ENCODE results near the gene CEP131. TPM values are rescaled to one million over a fixed set of nuclear protein-coding genes. Genes with fewer than 3 reads are reported as not detected.

CEP131 gene
- total RNA-seq, 1 donor from 2014 or later = 33.2 TPM

- H3K27me3 Mint-ChIP-seq = no peaks in the 10 kb centered on the region
- no peaks in the 10 kb centered on the region for H3K4me1 Mint-ChIP-seq (ENCODE audit: low read depth)
- H3K27ac Mint-ChIP-seq = no peak overlapping the region
Measured at GRCh38 chr17:81210868-81211267, 11.9 kb downstream of the CEP131 start.

DNA sequence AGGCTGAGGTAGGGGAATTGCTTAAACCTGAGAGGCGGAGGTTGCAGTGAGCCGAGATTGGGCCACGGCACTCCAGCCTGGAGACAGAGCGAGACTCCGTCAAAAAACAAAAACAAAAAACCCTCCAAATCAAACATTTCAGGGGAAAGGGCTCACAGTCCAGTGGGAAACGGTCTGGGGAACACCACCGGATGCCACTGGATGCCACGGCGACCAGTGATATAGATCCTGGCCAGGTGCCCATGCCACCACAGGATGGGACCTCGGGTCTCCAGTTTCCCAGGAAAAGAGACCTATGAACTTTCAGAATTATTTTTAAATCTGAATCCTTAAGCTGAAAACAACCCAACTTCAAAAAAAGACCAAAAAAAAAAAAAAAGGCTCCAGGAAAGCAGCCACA, 12.3 kb downstream of the CEP131 start:
- Mint-ChIP-seq H3K9me3 (ENCODE audit: low read depth) (no peaks in the 10 kb centered on the region), H3K27ac (no peak overlapping the region), H3K27me3 (no peaks in the 10 kb centered on the region), H3K4me1 (ENCODE audit: low read depth) (no peaks in the 10 kb centered on the region), H3K4me3 (ENCODE audit: low read depth) (no peak overlapping the region), H3K36me3 (ENCODE audit: insufficient read depth) (no peaks in the 10 kb centered on the region)
- DNase-seq (ENCODE audit: low spot score, unreplicated experiment) = no peak
- TF ChIP-seq CTCF (IDR thresholded peaks at IDR 0.05; ENCODE audit: unreplicated experiment) = no peak

More at GRCh38 chr17:81210868-81211267, 11.9 kb downstream of the CEP131 start:
- no peak for DNase-seq (ENCODE audit: low spot score, unreplicated experiment)
- no peak for TF ChIP-seq CTCF (IDR thresholded peaks at IDR 0.05; ENCODE audit: unreplicated experiment)
- H3K36me3 Mint-ChIP-seq (ENCODE audit: insufficient read depth) = no peaks in the 10 kb centered on the region
- H3K4me3 Mint-ChIP-seq (ENCODE audit: low read depth) = no peak overlapping the region
- H3K9me3 Mint-ChIP-seq (ENCODE audit: low read depth) = no peaks in the 10 kb centered on the region

GRCh38 chr17:81209141-81209540, 13.6 kb downstream of the CEP131 start:
- DNase-seq (ENCODE audit: low spot score, unreplicated experiment) = no peak
- no peak overlapping the region for H3K4me3 Mint-ChIP-seq (ENCODE audit: low read depth)
- no peaks in the 10 kb centered on the region for H3K9me3 Mint-ChIP-seq (ENCODE audit: low read depth)
- H3K27me3 Mint-ChIP-seq = no peaks in the 10 kb centered on the region
- TF ChIP-seq CTCF (IDR thresholded peaks at IDR 0.05; ENCODE audit: unreplicated experiment) = no peak
- H3K27ac Mint-ChIP-seq = no peak overlapping the region
- H3K36me3 Mint-ChIP-seq (ENCODE audit: insufficient read depth) = no peaks in the 10 kb centered on the region
- H3K4me1 Mint-ChIP-seq (ENCODE audit: low read depth) = no peaks in the 10 kb centered on the region

GRCh38 chr17:81208651-81209050, 14.1 kb downstream of the CEP131 start:
- no peak for DNase-seq (ENCODE audit: low spot score, unreplicated experiment)
- Mint-ChIP-seq H3K36me3 (ENCODE audit: insufficient read depth) (no peaks in the 10 kb centered on the region), H3K4me3 (ENCODE audit: low read depth) (no peak overlapping the region), H3K4me1 (ENCODE audit: low read depth) (no peaks in the 10 kb centered on the region), H3K27me3 (no peaks in the 10 kb centered on the region), H3K27ac (no peak overlapping the region), H3K9me3 (ENCODE audit: low read depth) (no peaks in the 10 kb centered on the region)
- TF ChIP-seq CTCF (IDR thresholded peaks at IDR 0.05; ENCODE audit: unreplicated experiment) = no peak

DNA sequence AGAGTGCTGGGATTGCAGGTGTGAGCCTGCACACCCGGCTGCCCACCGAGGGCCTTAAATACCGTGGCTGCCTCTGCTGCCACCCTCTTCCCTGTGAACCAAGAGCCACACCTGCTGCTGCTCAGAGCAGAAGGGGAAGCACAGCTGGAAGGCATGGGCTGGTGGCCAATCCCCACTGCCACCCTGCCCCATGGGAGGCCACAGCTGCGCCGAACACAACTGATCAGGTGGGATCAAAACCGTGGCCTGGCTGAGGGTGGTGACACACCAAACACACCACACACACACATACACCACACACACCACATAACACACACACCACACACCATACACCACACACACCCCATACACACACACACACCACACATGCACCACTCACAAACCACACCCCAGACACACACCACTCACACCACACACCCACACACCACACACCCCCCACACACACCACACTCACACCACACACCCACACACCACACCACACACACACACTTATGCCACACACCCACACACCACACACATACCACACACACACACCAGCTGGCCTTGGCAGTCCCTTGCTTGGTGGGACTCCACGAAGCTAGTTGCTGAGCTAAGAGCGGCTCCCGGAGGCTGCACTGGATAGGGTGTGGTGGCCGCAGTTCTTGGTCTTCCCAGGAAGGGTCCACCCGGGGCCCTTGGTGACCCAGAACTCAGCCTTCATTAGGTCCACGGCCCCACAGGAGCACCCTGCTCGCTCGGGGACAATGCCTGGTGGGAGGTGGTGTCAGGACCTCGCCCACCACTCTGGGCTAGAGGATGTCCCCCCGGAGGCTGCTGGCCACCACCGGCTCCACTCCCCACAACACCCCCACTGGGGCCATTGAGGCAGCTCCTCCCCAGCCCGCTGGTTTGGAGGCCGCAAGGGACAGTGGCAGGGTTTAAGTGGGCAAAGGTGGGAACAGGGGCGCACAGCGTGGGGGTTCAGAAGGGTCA, 14.9 kb downstream of the CEP131 start:
- DNase-seq (ENCODE audit: low spot score, unreplicated experiment) = no peak
- H3K4me3 Mint-ChIP-seq (ENCODE audit: low read depth) = no peak overlapping the region
- H3K36me3 Mint-ChIP-seq (ENCODE audit: insufficient read depth) = no peaks in the 10 kb centered on the region
- TF ChIP-seq CTCF (IDR thresholded peaks at IDR 0.05; ENCODE audit: unreplicated experiment) = no peak
- no peak overlapping the region for H3K27ac Mint-ChIP-seq
- H3K4me1 Mint-ChIP-seq (ENCODE audit: low read depth) = no peaks in the 10 kb centered on the region
- no peaks in the 10 kb centered on the region for H3K27me3 Mint-ChIP-seq
- H3K9me3 Mint-ChIP-seq (ENCODE audit: low read depth) = no peaks in the 10 kb centered on the region
